ENCODE results near the gene HP.

- no peak for TF ChIP-seq CTCF (IDR thresholded peaks at IDR 0.05)
- no peak for TF ChIP-seq POLR2A (IDR thresholded peaks at IDR 0.05)
Observed at GRCh38 chr16:72023962-72024361, 30.3 kb upstream of the HP start.
